ENCODE data around the gene ARPC1B. TPM values are rescaled to one million over a fixed set of nuclear protein-coding genes. Genes with fewer than 3 reads are reported as not detected.

ARPC1B gene
- total and polyA plus RNA-seq, 3 experiments from 2014 or later = 238 to 821 (median 258) TPM

DNA sequence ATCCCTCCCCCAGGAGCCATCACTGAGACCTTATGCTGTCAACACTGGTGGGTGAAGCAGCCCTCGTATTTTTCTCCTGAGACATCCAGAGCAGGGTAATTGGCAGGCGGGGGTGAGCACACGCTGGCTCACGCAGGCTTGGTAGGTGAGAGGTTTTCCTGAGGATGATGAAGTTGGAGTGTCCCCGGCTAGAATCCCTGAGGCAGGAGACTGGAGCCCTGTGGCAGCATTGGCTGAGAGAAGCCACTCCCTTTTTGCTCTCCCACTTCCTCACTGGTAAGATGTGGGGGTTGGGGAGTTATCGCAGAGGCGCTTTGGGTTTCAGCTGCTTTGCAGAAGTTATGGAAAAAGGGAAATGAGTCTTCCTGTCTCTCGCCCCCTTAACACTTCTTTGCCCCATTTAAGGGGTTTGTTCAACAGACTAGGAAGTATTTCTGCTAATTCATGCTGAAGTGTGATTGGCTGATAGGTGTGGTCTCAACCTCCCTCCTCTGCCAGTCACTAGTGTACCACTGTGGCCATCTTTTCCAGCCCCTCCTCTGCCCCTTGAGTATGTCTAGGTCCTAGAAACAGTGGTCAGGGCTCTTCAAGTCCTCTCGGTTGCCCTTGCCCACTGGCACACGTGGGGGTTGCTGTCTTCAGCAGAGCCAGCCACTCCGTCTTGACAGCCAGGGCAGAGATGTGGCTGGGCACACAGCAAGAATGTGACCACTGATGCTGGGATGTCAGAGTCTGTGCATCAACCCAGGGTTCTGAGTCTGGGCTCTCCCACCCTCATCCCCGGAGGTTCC lies 5.7 kb downstream of the ARPC1B start:
- peaks cover 4 to 42% (median 4%) of the 10 kb centered on the region in 3 donors for H3K36me3 Mint-ChIP-seq
- Histone ChIP-seq H3K9me3 (ENCODE audit: low read length) (no peaks in the 10 kb centered on the region), H3K4me3 (ENCODE audit: low read length) (peak overlapping the region; percentile 58), H3K27me3 (ENCODE audit: insufficient read depth, low read length, poor library complexity, severe bottlenecking) (no peaks in the 10 kb centered on the region), H3K27ac (ENCODE audit: low read depth, low read length) (peak overlapping the region; percentile 91), H3K36me3 (ENCODE audit: insufficient read depth, low read length) (peaks cover 4% of the 10 kb centered on the region), H3K4me1 (ENCODE audit: insufficient read depth, low read length) (peaks cover 79% of the 10 kb centered on the region)
- ChIA-PET CTCF (interaction anchor here (1.1 kb wide), 1 partner anchor 27 kb away, joined by 5 read pairs; no protein-coding TSS in a partner anchor), POLR2A (interaction anchor here (0.6 to 1.7 kb wide), 6 partner anchors 10 to 172 kb away, joined by 3 to 13 read pairs (median 5); partner anchors contain the start of genes BUD31 and PDAP1)
- H3K4me1 Mint-ChIP-seq = peaks cover 50 to 66% (median 62%) of the 10 kb centered on the region in 3 donors
- H3K9me3 Mint-ChIP-seq = no peaks in the 10 kb centered on the region
- no peaks in the 10 kb centered on the region for H3K27me3 Mint-ChIP-seq
- peak overlapping the region; percentile 41 to 91 (median 87) for H3K4me3 Mint-ChIP-seq
- peak overlapping the region; percentile 86 to 99 (median 98) for H3K27ac Mint-ChIP-seq
- DNase-seq = peak; percentile 30 to 59 (median 39)

DNA sequence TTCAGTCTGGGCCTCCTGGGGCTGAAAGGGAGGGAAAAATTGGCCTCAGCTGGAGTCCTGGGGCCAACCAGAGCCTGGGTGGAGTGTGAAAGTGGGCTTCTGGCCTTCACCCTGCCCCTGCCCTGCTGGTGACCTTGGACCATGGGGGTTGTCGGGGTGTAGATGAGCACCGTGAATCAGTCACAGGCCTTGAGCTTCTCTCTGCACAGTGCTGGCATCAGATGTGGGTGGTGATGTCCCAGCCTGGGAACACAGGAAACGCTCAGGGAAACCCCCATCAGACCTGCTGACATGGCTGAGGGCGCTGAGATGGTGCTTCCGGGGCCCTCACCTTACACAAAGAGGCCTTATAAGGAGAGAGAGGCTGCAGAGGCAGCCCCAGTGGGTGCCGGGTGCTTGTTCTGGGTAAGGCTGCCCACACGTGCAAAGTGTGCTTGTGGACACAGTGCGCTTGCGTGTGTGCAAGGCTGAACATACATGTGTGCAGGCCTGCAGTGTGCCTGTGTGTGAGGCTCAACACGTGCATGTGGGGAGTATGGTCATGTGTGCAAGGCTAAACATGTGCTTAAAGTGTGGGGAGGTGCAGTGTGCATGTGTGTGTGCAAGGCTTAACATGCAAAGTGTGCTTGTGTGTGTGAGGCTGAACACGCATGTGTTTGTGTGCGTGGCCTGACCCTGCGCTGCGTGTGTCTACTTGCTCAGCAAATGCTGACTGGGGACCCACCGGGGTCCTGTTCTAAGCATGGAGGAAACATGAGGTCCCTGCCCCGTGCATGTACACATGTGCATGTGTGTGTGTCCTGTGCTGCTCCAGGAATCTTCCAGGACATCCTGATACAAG lies 6.5 kb downstream of the ARPC1B start:
- peaks cover 4% of the 10 kb centered on the region for H3K36me3 ChIP-seq (ENCODE audit: insufficient read depth, low read length)
- peak overlapping the region; percentile 58 for H3K4me3 ChIP-seq (ENCODE audit: low read length)
- no peaks in the 10 kb centered on the region for H3K27me3 Mint-ChIP-seq
- H3K4me1 Mint-ChIP-seq = peaks cover 50 to 69% (median 61%) of the 10 kb centered on the region in 3 donors
- H3K36me3 Mint-ChIP-seq = peaks cover 4 to 46% (median 4%) of the 10 kb centered on the region in 3 donors
- DNase-seq = peak; percentile 84 to 95 (median 93)
- peak overlapping the region; percentile 91 for H3K27ac ChIP-seq (ENCODE audit: low read depth, low read length)
- peak overlapping the region; percentile 41 to 91 (median 87) for H3K4me3 Mint-ChIP-seq
- H3K27ac Mint-ChIP-seq = peak overlapping the region; percentile 86 to 99 (median 98)
- POLR2A ChIA-PET = interaction anchor here (0.6 to 1.7 kb wide), 7 partner anchors 9 to 171 kb away, joined by 3 to 13 read pairs (median 4); partner anchors contain the start of genes BUD31, CPSF4, PDAP1 and PTCD1
- no peaks in the 10 kb centered on the region for H3K9me3 ChIP-seq (ENCODE audit: low read length)
- CTCF ChIA-PET = interaction anchor here (1.1 kb wide), 1 partner anchor 26 kb away, joined by 5 read pairs; no protein-coding TSS in a partner anchor
- H3K27me3 ChIP-seq (ENCODE audit: insufficient read depth, low read length, poor library complexity, severe bottlenecking) = no peaks in the 10 kb centered on the region
- H3K9me3 Mint-ChIP-seq = no peaks in the 10 kb centered on the region
- H3K4me1 ChIP-seq (ENCODE audit: insufficient read depth, low read length) = peaks cover 79% of the 10 kb centered on the region

GRCh38 chr7:99381664-99382075 lies 7.1 kb downstream of the ARPC1B start:
- CTCF ChIA-PET = interaction anchor here (1.1 kb wide), 1 partner anchor 41 kb away, joined by 3 read pairs; no protein-coding TSS in a partner anchor
- peaks cover 72% of the 10 kb centered on the region for H3K4me1 ChIP-seq (ENCODE audit: insufficient read depth, low read length)
- H3K9me3 Mint-ChIP-seq = no peaks in the 10 kb centered on the region
- no peaks in the 10 kb centered on the region for H3K27me3 ChIP-seq (ENCODE audit: insufficient read depth, low read length, poor library complexity, severe bottlenecking)
- peak overlapping the region; percentile 86 to 99 (median 98) for H3K27ac Mint-ChIP-seq
- H3K36me3 ChIP-seq (ENCODE audit: insufficient read depth, low read length) = peaks cover 10% of the 10 kb centered on the region
- peak overlapping the region; percentile 37 for H3K4me3 ChIP-seq (ENCODE audit: low read length)
- peak overlapping the region in 5 of 7 donors; percentile 81 to 91 (median 88) for H3K4me3 Mint-ChIP-seq
- no peak for DNase-seq
- H3K27ac ChIP-seq (ENCODE audit: low read depth, low read length) = peak overlapping the region; percentile 45
- H3K36me3 Mint-ChIP-seq = peaks cover 4 to 49% (median 5%) of the 10 kb centered on the region in 3 donors
- peaks cover 45 to 63% (median 55%) of the 10 kb centered on the region in 3 donors for H3K4me1 Mint-ChIP-seq
- no peaks in the 10 kb centered on the region for H3K9me3 ChIP-seq (ENCODE audit: low read length)
- no peaks in the 10 kb centered on the region for H3K27me3 Mint-ChIP-seq
- POLR2A ChIA-PET = interaction anchor here (0.6 to 1.2 kb wide), 2 partner anchors 12 to 35 kb away, joined by 3 to 5 read pairs; no protein-coding TSS in a partner anchor

- peaks cover 21% of the 10 kb centered on the region for H3K36me3 ChIP-seq (ENCODE audit: insufficient read depth, low read length)
- Mint-ChIP-seq H3K36me3 (peaks cover 4 to 52% (median 7%) of the 10 kb centered on the region in 3 donors), H3K4me1 (peaks cover 38 to 54% (median 45%) of the 10 kb centered on the region in 3 donors), H3K27me3 (no peaks in the 10 kb centered on the region), H3K9me3 (no peaks in the 10 kb centered on the region), H3K27ac (peak overlapping the region in 7 of 8 donors; percentile 65 to 95 (median 85)), H3K4me3 (no peak overlapping the region)
- H3K4me3 ChIP-seq (ENCODE audit: low read length) = no peak overlapping the region
- POLR2A ChIA-PET = interaction anchor here (0.9 kb wide), 1 partner anchor 9 kb away, joined by 3 read pairs; no protein-coding TSS in a partner anchor
- H3K9me3 ChIP-seq (ENCODE audit: low read length) = no peaks in the 10 kb centered on the region
- no peak overlapping the region for H3K27ac ChIP-seq (ENCODE audit: low read depth, low read length)
- H3K27me3 ChIP-seq (ENCODE audit: insufficient read depth, low read length, poor library complexity, severe bottlenecking) = no peaks in the 10 kb centered on the region
- CTCF ChIA-PET = interaction anchor here (1.4 kb wide), 1 partner anchor 15 kb away, joined by 3 read pairs; no protein-coding TSS in a partner anchor
- DNase-seq = no peak
- H3K4me1 ChIP-seq (ENCODE audit: insufficient read depth, low read length) = peaks cover 58% of the 10 kb centered on the region
These were observed 8.7 kb downstream of the ARPC1B start for GRCh38 chr7:99383203-99383602.

DNA sequence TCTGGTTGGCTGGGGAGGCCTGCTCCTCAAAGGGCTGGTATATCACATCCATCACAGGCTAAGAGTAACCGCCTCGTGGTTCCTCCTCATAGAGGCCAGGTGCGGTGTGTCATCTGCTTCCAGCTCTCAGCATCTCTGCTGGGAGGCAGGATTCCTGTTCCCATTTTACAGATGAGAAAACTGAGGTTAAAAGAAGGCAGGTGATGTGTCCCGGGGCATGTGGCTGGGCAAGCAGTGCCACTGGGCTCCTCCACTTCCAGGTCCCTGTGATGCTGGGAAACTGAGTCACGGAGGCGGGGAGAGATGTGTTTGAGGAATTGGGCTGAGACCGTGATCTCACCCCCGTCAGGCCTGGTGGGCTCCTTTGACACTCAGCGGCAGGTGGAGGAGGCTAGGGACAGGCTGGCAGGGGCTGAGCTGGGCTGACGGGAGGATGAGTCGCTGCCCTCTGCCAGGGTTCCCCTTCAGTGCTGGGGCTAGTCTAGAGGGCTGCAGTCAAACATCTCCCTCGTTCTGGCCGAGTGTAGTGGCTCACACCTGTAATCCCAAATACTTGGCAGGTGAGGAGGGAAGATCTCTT lies 9.4 kb downstream of the ARPC1B start:
- no peak for DNase-seq
- H3K27me3 ChIP-seq (ENCODE audit: insufficient read depth, low read length, poor library complexity, severe bottlenecking) = no peaks in the 10 kb centered on the region
- Mint-ChIP-seq H3K27ac (peak overlapping the region; percentile 51 to 95 (median 82)), H3K4me1 (peaks cover 37 to 53% (median 44%) of the 10 kb centered on the region in 3 donors), H3K27me3 (no peaks in the 10 kb centered on the region), H3K9me3 (no peaks in the 10 kb centered on the region), H3K36me3 (peaks cover 4 to 56% (median 7%) of the 10 kb centered on the region in 3 donors), H3K4me3 (peak overlapping the region in 1 of 7 donors; percentile 7)
- peaks cover 52% of the 10 kb centered on the region for H3K4me1 ChIP-seq (ENCODE audit: insufficient read depth, low read length)
- POLR2A ChIA-PET = interaction anchor here (1.6 kb wide), 1 partner anchor 25 kb away, joined by 3 read pairs; the partner anchor contains the start of gene BUD31
- no peak overlapping the region for H3K27ac ChIP-seq (ENCODE audit: low read depth, low read length)
- CTCF ChIA-PET = interaction anchor here (1.4 kb wide), 1 partner anchor 16 kb away, joined by 3 read pairs; no protein-coding TSS in a partner anchor
- H3K9me3 ChIP-seq (ENCODE audit: low read length) = no peaks in the 10 kb centered on the region
- no peak overlapping the region for H3K4me3 ChIP-seq (ENCODE audit: low read length)
- peaks cover 25% of the 10 kb centered on the region for H3K36me3 ChIP-seq (ENCODE audit: insufficient read depth, low read length)

GRCh38 chr7:99384523-99384922 lies 10.0 kb downstream of the ARPC1B start:
- H3K4me3 Mint-ChIP-seq = no peak overlapping the region
- Histone ChIP-seq H3K4me1 (ENCODE audit: insufficient read depth, low read length) (peaks cover 45% of the 10 kb centered on the region), H3K27ac (ENCODE audit: low read depth, low read length) (no peak overlapping the region), H3K27me3 (ENCODE audit: insufficient read depth, low read length, poor library complexity, severe bottlenecking) (no peaks in the 10 kb centered on the region), H3K36me3 (ENCODE audit: insufficient read depth, low read length) (peaks cover 30% of the 10 kb centered on the region), H3K9me3 (ENCODE audit: low read length) (no peaks in the 10 kb centered on the region), H3K4me3 (ENCODE audit: low read length) (no peak overlapping the region)
- H3K27me3 Mint-ChIP-seq = no peaks in the 10 kb centered on the region
- CTCF ChIA-PET = no interaction called here
- POLR2A ChIA-PET = interaction anchor here (1.6 kb wide), 1 partner anchor 25 kb away, joined by 3 read pairs; the partner anchor contains the start of gene BUD31
- H3K9me3 Mint-ChIP-seq = no peaks in the 10 kb centered on the region
- H3K36me3 Mint-ChIP-seq = peaks cover 0 to 58% (median 6%) of the 10 kb centered on the region in 3 donors
- H3K4me1 Mint-ChIP-seq = peaks cover 30 to 46% (median 37%) of the 10 kb centered on the region in 3 donors
- DNase-seq = no peak
- H3K27ac Mint-ChIP-seq = peak overlapping the region in 7 of 8 donors; percentile 51 to 95 (median 82)

- Histone ChIP-seq H3K4me3 (ENCODE audit: low read length) (no peak overlapping the region), H3K9me3 (ENCODE audit: low read length) (no peaks in the 10 kb centered on the region), H3K36me3 (ENCODE audit: insufficient read depth, low read length) (peaks cover 40% of the 10 kb centered on the region), H3K4me1 (ENCODE audit: insufficient read depth, low read length) (peaks cover 35% of the 10 kb centered on the region), H3K27me3 (ENCODE audit: insufficient read depth, low read length, poor library complexity, severe bottlenecking) (no peaks in the 10 kb centered on the region), H3K27ac (ENCODE audit: low read depth, low read length) (no peak overlapping the region)
- DNase-seq = no peak
- Mint-ChIP-seq H3K27ac (peak overlapping the region in 6 of 8 donors; percentile 23 to 85 (median 63)), H3K4me3 (no peak overlapping the region), H3K27me3 (no peaks in the 10 kb centered on the region), H3K4me1 (peaks cover 21 to 36% (median 27%) of the 10 kb centered on the region in 3 donors), H3K9me3 (no peaks in the 10 kb centered on the region), H3K36me3 (peaks cover 0 to 64% (median 6%) of the 10 kb centered on the region in 3 donors)
- ChIA-PET CTCF (interaction anchor here (0.8 to 4.1 kb wide), 2 partner anchors 11 to 19 kb away, joined by 3 to 30 read pairs; partner anchors contain the start of gene ARPC1B), POLR2A (interaction anchor here (0.9 kb wide), 1 partner anchor 16 kb away, joined by 3 read pairs; no protein-coding TSS in a partner anchor)
These were observed 11.0 kb downstream of the ARPC1B start for GRCh38 chr7:99385564-99385963.

All from CD8-positive, alpha-beta memory T cell (primary cell).